ENCODE measurements around the gene EVI2B.
"Not testable (repeated sequence)": the region's sequence is repeated elsewhere in the genome, so short reads cannot be mapped to it uniquely, and the experiment has no call there.

EVI2B gene

GRCh38 chr17:31272236-31272635, 41.6 kb downstream of the EVI2B start:
- no peak for DNase-seq (ENCODE audit: low spot score)

- DNase-seq (ENCODE audit: low spot score): no peak
Measured at GRCh38 chr17:31269578-31269983, 44.3 kb downstream of the EVI2B start.

GRCh38 chr17:31269036-31269577, 44.7 kb downstream of the EVI2B start:
- no peak for DNase-seq (ENCODE audit: low spot score)

- DNase-seq (ENCODE audit: low spot score): no peak
Measured at GRCh38 chr17:31266042-31266441, 47.8 kb downstream of the EVI2B start.

- not testable (repeated sequence) for DNase-seq (ENCODE audit: low spot score)
Measured at GRCh38 chr17:31262923-31263322, 50.9 kb downstream of the EVI2B start.

- no peak for DNase-seq (ENCODE audit: low spot score)
Measured at GRCh38 chr17:31261601-31262000, 52.3 kb downstream of the EVI2B start.

- no peak for DNase-seq (ENCODE audit: low spot score)
Measured at GRCh38 chr17:31260151-31260550, 53.7 kb downstream of the EVI2B start.

GRCh38 chr17:31256936-31257335, 56.9 kb downstream of the EVI2B start:
- DNase-seq (ENCODE audit: low spot score): no peak

GRCh38 chr17:31254654-31255053, 59.2 kb downstream of the EVI2B start:
- no peak for DNase-seq (ENCODE audit: low spot score)

Measured in left forelimb (tissue), 1 donor.